HG02763 (cell line): Measurements from ENCODE around the gene DENND1A.

ENCODE experiments used
- ATAC-seq: cut with Tn5 transposase; IDR thresholded peaks from one replicate; pipeline ENCODE4 v1.9.1; 2021; ENCODE audit warnings: mild to moderate bottlenecking, moderate library complexity; ENCODE audit not compliant: unreplicated experiment

Gene DENND1A

GRCh38 chr9:123421801-123422455 lies 508.0 kb downstream of the DENND1A start:
- no peak for ATAC-seq

DNA sequence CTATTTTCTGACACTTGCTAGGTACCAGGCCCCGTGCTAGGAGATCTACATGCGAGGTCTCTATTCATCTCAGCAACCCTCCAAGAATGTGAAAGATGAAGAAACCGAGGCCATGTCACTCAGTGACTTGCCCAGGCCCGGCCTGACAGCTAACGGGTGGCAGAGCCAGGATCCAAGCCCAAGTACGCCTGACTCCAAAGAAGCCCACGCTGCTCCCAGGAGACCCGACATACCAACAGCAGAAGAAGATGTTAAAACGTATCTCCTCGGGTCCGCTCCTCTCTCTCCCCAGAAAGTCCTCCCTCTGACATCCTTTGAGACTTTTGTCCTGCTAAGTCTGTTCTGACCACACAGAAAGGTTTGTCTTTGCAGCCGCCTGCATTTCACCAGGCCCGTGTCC lies 508.7 kb downstream of the DENND1A start:
- ATAC-seq, result no peak

GRCh38 chr9:123420592-123421111 lies 509.3 kb downstream of the DENND1A start:
- ATAC-seq, result no peak

DNA sequence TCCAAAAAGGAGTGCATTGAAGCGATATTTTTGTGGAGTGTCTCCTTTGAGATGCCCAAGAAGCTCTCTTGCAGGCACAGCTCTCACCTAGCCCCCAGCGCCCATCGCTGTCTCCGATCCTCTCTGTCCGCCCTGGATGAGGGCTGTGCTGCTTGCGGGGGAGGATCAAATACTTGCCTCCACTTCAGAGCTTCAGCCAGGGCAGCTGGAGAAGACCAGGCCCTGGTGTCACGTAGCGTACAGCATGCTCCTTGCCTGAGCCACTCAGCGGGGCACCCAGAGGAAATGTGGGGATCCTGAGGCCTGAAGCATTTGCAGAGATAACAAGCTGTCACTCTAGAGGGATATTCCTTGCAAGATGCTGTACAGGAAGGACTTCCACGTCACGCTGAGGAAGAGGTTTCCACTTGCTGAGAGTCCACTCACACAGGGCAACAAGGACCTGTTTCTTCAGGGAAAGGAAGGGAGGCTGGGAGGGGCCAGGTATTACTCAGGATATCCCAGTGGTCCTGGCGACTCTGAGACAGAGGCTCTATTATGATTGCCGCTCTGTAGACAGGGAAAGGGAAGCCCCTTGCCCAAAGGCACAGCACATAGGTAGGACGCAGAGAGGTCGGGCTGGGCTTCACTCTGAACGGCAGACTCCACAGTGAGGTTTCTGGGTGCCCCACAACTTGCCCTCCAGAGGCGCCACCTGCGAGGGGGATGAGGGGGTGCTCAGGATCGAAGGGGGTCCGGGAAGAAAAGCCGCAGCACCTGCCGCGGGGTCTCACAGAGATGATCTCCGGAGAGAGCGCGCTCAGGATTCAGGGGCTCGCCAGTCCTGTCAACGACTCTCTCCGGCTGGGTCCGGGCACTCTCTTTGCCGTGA lies 510.0 kb downstream of the DENND1A start:
- no peak for ATAC-seq

DNA sequence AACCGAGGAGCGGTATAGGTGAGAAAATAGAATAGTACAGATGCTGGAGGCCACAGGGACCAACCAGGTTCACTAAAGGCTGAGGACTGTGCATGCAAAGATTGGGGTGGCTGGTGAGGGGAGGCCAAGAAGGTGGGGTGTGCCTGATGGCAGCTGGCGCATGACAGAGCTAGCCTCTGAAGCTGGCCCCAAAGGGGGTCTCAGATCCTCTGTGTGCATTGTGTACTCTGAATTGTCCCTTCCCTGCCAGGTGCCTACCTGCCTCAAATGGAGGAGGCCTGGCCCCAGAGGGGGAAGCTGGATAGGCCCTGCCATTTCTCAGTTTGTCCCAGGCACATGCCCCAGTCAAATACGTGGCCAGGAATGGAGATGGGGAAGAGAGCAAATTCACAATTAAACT lies 510.8 kb downstream of the DENND1A start:
- no peak for ATAC-seq

DNA sequence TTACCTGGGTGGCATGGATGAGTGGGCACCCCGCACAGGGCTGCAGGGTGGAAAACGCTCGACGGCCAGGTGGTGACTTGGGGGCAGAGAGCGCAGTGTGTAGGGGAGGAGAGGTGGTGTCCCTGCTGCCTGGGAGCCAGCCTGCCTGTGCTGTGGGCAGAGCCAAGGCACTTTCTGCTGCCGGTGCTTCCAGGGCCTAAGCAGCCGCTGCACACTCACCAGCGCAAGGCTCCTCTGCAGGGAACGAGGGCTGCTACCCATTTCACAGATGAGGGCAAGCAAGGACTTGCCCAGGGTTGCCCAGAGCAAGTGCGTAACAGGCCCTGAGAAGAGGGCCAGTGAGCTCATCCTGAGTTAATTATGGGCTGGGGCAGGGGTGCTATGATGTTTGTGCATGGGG lies 511.4 kb downstream of the DENND1A start:
- no peak for ATAC-seq

DNA sequence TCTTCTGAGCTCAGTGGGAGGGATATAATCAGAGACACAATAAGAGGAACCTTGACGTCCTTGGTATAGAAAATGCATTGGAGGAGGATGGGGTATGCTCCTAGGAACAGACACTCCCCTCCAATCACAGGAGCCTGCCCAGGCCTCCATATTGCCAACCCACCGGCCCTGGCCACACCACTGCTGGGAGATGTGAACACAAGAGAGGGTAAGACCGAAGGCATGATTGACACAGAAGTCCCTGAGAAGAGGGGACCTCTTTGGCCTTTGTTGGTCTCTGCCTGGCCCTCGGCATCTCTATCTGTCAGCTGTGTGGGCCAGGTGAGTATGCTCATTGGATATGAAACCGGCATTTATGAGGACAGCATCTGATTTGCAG lies 511.9 kb downstream of the DENND1A start:
- no peak for ATAC-seq

DNA sequence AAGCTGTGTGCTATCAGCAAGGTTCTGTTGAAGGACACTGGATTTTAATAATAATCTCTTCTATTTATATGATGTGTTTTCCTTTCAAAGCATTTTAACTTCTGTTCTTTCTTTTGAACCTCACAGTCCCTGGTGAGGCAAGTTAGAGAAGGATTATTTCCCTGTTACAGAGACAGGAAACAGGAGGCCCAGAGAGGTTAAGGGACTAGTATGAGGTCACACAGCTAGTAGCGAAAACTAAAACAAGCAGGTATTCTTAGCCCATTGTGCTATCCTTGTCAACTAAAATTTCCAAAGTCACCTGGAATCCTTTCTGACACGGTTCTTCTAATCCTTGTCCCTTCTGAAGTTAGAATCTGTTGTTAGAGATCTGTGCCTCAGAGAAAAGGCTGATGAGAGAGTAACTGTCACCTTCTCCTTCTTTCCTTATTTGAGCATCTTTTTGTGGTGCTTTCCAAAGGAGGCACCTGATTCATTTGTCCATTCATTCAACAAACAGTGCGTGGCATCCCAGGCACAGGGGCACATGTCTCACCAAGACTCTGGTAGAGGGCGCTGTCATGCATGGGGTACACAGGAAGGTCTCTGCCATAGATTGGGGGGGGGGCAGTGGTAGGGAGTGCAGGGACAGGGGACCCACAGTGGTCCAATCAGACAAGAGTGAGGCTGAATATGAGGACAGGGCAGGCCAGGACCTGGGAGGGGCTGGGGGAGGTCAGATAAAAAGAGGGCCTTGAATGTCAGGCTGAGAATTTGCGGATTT lies 512.5 kb downstream of the DENND1A start:
- no peak for ATAC-seq

DNA sequence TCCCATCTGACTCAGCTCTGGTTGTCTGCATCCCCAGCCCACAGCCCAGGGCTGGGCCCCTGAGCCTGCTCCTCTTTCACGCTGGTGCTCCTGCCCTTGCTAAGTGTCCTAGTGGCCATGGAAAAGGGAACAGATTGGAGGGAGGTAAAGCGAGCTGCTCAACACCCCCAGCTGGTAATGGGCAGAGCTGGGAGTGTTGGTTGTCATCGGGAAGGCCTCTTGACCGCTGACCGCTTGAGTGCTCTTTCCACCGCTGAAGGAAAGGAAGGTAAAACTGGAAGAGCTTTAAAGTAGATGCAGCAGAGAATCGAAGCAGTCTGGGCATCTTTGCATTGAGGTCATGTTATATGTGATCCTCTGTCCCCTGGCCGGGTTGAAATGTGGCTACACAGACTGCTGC lies 513.8 kb downstream of the DENND1A start:
- ATAC-seq, result no peak

DNA sequence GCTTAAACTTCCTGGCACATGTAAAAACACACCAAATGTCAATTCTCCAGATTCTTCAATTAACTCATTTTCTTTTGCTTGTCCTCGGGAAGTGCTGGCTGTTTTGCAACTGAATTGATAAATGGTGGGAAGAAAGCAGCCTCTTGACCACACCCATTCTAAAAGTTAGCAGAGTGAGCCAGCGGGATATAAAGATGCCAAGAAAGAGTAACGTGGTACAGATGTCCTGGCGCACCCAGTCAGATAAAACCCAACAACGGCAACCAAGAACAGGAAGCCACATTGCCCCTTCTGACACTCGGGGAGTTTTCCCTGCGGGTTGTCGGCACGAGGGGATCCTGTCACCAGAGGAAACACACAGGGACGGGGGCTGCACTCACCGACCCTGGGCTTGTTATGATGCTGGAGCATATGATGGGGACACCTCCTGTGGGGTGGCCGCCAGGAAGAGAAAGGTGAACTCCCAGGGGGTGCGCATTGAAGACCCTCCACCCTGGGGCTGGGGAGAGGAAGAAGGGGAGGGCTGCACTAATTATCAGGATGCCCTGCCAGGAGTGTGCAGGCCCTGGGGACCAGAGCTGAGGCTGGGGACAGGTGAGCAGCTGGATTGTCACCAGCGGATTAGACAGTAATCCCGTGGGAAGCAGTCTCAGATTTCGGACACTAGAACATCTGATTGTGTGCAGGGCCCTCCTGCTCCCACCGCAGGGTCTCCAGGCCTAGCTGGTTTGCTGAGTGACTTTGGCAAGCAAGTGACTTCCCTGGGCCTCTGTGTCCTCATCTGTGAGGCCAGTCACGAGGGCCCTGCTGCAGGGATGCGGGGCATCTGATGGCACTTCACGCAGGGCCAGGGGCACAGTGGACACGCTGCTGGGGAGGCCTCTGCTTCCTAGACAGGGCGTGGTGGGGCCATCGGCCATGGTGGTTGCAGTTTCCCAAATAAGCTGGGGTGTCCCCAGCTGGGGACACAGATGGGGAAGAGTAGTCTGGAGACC lies 514.7 kb downstream of the DENND1A start:
- ATAC-seq, result no peak

- no peak for ATAC-seq
These were observed 515.7 kb downstream of the DENND1A start for GRCh38 chr9:123414204-123414603.

DNA sequence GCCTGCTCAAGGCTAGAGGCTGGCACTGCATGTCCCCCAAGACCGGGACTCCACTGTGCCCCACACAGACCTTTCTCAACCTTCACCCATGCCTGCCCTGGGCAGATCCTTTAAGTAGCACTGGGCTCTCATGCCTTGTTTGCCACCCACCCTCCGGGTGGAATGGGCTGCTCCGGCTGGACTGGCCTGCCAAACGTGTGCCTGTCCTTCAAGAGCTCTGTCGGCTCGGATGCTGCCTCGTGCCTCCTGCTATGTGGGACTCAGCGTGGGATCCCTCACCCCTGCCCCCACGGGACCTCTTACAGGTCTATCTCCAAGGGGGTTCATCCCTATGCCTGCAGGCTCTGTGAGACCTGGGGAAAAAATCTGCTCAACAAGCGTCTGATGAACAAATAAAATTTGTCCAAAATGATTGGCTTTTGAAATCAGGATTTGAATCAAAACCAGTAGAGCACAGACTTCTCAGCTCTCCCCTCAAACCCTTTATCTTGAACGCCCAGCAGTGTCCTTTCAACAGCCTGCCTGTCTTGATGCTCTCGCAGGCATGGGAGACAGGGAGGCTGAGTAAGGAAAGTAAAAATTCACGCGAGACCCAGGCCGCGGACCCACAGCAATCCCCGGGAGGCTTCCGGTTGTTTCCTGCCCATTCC lies 517.6 kb downstream of the DENND1A start:
- no peak for ATAC-seq

DNA sequence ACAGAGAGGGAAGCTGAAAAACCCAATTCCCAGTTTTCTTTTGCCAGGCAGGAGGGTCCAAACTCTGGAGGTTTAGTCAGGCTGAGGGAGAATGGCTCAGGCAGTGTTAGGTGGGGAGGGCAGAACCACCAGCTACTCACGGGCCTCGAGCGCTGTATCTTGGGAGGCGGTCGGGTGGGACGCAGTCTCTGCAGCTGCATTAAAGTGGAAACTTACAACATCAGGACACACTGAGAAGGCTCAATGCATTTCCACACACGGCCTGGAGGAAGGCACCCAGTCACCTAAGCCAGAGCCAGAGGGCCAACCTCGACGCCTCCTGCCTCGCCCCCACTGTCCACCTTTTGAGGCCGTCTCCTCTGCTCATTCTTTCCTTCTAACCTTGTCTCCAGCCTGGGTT lies 518.3 kb downstream of the DENND1A start:
- no peak for ATAC-seq

DNA sequence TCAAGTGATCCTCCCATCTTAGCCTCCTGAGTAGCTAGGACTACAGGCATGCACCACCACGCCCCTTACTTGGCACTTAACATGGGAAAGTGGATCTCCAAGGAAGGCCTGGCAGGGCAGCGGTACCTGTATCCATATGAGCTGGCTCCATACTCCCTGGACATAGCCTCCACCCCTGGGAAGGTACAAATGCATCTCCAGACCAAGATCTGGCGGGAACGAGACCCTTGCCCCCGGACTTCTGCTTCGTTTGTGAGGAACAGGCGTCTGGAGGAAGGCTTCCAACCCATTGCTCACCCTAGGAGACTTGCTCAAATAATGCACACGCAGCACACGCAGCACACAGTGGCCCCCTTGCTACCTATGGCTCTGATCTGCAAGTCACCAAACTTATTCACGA lies 518.7 kb downstream of the DENND1A start:
- ATAC-seq, result no peak

DNA sequence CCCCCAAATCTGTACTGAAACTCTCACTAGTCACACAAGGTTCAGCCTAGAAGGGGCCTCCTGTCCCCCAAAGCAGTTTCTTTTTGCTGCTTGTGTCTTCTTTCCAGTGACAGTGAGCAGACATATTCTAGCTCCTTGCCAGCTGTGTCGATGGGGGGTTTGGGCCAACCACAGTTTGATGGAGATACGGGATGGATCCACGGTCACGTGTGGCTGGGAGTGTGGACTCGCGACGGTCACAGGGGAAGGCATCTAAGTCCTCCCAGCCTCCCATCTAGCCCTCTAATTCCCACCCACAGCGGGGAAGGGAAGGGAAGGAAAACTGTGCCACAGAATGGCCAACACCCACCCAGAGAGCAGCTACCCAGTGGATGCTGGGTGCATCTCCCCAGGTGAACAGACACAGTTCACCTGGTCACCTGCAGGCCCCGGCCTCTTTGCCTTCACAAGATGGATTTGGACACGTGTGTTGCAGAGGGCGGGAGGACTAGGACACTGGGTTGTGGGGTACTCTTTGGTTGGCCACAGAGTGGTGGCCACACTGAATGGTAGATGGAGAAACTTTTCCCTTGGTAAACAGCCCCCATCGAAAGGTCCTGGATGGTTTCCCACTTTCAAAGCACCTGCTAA lies 519.5 kb downstream of the DENND1A start:
- ATAC-seq, result no peak

DNA sequence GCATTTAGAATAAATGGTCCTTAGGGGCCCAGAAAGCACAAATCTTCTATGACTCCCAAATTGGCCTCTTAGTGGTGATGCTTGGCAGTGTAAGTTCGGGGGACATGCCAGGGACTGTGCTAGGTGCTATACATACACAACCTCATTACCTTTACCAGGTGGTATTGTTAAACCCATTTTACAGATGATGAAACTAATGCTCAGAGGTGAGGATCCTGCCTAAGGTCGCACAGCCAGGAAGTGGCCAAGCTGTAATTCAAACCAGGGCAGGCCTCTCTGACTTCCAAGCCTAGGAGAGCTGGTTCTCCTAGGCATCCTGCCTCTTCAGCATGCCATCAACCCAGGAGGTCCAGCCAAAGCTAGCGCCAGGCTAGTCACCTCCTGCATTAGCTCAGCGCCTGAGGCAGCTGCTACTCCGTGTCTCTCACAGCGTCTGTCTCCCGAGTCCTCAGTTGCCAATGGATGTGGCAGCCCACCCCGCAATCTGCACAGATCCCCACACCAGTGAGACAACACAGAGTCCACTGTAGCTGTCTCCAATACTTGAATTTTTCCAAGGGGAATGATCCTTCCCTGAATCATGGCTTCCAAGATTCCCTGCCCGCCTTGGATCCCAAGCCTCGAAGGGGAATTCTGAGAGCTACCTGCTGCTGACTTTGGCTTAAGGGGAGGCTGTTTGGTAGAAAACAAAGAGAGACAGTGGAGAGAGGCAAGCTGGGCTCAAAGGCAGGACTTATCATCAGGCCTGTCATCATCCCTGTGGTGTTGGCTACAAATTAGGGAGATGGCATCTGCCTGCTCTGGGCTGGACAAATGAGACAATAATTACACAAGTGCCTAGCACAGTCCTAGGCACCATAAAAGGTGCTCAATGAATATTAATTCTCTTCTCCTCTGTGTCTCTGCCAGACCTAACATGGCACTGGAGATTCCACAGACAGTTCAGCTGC lies 521.3 kb downstream of the DENND1A start:
- ATAC-seq, result no peak

GRCh38 chr9:123407217-123407851 lies 522.6 kb downstream of the DENND1A start:
- no peak for ATAC-seq
